GM18870 (cell line): Measurements from ENCODE around the gene FBXL7.

Experiments used
- ATAC-seq: cut with Tn5 transposase; IDR thresholded peaks from one replicate; pipeline ENCODE4 v1.9.1; 2021; ENCODE audit warnings: moderate library complexity; ENCODE audit not compliant: unreplicated experiment

Gene FBXL7

DNA sequence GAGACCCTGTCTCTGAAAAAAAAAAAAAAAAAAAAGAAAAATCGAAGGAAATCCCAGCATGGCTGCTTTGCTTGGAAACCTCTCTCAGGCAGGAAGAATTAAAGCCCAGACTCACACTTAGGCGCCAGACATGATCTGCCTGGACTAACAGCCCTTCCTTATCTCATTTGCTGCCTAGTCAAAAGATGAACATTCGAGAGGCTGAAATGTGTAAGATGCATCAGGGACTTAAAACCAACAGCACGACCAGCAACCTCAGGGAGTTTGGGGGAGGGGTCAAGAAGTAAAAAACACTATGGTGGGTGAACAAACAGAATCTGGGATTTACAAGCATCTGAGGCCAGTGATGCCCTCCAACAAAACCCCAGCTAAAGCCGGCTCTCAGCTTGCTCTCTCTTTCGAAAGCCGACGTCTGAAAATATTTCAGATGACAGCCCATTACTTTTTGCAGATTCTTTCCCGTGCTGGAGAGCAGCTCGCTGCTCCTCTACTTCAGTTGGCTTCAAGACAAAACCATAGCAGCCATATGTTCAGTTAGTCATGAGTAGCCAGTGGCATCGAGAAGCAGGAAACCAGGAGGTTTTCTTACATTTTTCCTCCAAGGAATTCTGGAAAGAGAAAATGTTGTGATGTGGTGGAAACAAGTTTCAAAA lies 429.8 kb downstream of the FBXL7 start:
- ATAC-seq = no peak

DNA sequence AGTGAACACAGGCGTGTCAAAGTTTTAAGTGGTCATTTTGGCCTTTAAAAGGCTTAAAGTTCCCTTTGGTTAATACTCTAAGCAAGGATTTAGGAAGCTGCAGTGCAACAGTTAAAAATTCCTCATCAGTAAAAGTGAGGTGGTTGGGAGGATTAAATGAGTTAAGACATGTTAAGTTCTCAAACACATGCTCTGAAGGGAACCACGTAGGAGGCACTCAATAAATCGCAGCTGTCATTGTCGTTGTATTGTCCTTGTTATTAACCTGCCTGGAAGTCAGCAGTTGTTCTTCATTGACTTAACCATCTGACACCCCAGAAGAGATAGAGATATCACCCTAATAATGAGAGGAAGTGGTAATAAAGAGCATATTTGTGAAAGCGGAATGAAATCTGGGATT lies 432.1 kb downstream of the FBXL7 start:
- no peak for ATAC-seq

DNA sequence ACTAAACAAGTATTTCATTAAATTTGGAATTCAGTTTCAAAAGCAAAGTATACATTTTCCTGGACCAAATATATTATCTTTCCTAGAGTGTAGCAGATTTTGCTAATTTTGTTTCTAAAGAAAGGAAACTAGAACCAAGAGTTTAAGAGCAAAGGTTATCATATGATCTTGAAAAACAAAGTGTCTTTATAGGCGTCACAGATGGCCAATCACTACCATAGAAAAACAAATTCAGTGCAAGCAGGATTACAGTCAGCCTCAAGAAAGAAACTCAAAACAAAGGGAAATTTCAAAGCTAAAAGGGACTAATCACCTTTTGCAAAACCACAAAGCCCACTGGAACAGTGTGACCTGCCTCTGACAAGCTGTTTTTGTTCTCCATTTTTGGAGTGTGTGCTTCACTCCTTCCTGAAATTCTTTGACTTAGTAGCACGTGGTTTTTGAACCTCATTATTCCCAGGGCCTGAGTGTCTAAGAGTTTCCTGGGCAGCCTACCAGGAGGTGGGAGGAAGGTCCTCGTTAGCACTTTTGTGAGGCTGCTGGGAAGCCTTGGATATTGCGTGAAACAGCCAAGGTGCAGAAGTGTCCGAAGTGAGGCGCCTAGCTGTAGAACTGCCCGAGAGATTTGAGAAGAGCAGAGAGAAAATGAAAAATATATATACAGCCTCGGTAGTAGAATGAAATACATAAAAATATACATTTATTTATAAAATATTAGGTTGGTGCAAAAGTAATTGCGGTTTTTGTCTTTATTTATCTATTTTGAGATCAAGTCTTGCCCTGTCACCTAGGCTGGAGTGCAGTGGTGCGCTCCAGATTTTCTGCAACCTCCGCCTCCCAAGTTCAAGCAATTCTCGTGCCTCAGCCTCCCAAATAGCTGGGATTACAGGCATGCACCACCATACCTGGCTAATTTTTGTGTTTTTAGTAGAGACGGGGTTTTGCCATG lies 433.6 kb downstream of the FBXL7 start:
- no peak for ATAC-seq

DNA sequence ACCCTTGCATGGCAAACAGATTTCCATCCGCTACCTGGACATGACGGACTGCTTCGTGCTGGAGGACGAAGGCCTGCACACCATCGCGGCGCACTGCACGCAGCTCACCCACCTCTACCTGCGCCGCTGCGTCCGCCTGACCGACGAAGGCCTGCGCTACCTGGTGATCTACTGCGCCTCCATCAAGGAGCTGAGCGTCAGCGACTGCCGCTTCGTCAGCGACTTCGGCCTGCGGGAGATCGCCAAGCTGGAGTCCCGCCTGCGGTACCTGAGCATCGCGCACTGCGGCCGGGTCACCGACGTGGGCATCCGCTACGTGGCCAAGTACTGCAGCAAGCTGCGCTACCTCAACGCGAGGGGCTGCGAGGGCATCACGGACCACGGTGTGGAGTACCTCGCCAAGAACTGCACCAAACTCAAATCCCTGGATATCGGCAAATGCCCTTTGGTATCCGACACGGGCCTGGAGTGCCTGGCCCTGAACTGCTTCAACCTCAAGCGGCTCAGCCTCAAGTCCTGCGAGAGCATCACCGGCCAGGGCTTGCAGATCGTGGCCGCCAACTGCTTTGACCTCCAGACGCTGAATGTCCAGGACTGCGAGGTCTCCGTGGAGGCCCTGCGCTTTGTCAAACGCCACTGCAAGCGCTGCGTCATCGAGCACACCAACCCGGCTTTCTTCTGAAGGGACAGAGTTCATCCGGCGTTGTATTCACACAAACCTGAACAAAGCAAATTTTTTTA lies 436.7 kb downstream of the FBXL7 start:
- no peak for ATAC-seq

DNA sequence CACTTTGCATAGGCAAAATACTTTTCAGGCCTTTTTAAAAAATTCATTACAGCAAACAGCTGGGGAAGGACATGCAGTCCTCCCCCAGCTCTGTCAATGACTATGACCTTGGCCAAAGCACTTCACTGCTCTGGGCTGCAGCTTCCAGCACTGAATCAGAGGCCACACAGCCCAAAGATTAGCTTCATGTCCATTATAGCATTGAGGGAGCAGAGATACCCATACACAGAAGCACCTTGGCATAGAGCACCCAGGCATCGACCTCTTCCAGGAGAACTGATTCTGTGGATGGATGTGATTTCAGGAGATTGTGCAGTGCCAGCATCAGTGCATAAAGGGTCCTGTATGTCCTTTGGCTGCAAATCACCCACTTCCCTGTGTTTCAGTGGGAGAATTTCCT lies 437.7 kb downstream of the FBXL7 start:
- no peak for ATAC-seq

DNA sequence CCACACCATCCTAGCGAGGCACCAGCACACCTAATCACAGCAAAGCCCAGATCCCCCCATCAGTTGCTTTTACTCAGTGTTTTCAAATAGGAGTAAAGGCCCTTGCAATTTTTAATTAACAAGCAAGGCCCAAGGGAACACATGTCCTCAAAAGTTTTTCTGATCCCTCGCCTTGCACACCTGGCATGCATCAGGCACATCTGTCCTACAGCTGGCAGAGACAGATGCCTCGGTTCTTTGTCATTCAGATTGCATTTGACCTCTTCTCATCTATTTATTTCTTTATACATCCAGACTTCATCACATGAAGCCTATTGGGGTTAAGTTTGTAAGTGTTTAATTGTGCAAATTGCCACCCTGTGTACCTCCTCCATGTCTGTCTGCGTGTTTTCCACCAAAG lies 438.2 kb downstream of the FBXL7 start:
- no peak for ATAC-seq

DNA sequence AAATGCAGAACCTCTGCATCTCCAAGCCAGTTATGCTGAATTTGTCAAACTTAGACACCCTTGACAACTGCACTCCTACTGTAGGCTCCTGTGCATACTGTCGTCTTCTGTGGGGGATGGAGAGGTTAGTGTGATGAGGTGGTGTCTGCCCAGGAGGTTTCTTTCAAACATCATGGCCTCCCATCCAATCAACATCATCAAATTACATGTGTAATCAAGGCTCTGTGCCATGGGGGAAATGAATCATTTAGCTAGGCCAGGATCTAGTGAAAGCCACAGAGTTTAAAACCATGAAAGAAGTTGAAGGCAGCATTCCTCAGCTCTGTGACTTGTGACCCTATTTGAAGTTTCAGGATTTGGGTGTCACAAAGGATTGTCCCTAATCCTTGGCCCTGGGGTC lies 439.0 kb downstream of the FBXL7 start:
- no peak for ATAC-seq

DNA sequence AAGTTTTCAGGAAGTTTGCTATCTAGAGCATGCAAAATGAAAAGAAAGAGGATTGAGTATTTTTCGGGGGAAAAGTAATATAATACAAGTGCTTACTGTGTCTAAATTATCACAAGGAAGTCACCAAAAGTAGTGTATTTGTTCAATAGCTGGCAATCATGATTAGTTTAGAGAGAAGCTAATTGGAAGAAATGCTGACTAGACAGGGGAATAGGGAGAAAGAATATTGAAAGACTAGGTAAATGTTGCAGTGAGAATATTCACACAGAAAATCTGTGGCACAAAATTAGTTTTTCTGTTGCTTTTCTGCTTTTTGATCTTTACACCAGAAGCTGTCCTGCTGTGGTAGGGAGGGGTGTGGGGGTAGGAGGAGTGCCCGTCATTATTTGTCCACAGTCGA lies 440.9 kb downstream of the FBXL7 start:
- ATAC-seq = no peak

DNA sequence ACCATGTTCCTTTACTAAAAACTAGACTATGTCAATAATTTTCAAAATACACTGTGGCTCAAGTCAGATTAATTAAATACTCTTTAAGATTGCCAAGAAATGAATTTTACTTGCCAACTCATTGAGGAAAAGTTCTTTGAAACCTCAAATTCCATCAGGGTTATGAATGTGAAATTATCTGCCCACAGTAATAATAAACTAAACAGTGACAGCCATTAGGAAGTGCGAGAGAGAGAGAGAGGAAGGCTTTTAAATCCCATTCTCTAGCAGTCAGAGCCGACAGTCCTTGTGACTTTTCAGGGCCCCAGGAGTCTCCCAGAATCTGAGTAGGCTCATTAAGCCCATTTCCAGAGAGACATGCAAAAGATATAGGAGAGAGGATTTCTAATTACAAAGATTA lies 443.5 kb downstream of the FBXL7 start:
- no peak for ATAC-seq

DNA sequence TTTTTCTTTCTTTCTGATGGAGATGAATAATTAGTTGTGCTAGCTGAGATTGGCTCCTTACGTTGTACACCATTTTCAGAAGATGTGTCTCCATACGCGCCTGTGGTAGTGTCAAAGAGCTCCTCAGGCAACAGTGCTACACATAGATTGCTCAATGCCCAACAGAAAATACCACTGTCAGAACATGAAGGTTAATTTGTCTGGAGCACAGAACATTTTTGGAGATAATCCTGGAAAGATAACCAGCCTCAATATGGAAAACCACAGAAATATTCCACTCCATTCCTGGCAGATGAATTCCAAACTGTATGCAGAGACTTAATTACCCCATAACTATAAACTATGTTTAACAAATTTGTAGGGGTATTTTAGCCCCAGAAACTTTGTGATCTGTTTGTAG lies 446.0 kb downstream of the FBXL7 start:
- no peak for ATAC-seq

DNA sequence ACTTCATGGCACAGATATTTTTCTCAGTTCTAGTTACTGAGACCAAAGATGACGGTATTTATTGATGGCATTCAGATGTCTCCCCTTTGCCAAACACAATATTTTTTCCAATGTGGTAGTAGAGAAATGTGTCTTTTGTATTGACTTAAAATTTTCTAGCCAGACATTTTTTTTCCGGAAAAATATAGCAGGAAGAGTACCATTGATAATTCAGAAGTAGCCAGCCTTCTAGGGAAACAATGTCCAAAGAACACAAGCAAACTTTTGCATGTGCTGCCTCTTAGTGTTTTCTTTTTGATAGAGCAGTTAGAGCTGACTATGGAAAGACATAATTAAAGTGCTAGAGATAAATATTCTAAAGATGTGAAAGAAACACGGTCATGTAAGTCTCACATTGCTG lies 448.2 kb downstream of the FBXL7 start:
- no peak for ATAC-seq

DNA sequence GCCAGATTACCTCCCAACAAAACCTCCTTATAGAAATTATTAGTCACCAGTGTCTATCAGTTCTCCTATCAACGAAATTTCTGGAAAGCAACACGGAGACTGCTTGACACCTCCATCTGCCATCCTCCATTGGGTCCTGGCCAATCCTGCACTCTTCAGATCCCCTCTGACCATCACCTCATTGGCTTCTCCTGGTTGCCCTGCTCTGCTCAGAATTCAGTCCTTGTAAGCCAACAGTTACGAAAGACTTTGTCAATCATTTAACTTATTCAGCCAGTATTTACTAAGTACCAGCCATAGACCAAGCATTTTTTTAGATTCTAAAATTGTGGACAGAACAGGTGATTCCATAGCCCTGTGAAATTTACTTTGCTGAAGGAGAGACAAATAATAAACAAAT lies 451.1 kb downstream of the FBXL7 start:
- no peak for ATAC-seq

DNA sequence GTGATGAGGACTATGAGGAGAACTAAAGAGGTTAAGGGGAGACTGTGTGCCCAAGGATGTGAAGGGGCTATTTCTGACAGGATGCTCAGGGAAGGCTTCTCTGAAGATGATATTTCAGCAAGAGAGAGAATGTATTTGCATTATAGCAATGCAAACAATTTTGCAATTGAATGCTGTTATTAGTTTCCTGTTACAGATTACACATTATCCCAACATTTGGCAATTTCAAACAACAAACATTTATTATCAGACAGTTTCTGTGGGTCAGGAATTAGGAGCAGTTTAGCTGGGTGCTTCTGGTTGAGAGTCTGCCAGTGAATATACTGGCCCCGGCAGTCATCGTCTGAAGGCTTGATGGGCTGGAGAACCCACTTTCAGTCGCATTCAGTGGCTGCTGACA lies 451.6 kb downstream of the FBXL7 start:
- ATAC-seq = no peak

DNA sequence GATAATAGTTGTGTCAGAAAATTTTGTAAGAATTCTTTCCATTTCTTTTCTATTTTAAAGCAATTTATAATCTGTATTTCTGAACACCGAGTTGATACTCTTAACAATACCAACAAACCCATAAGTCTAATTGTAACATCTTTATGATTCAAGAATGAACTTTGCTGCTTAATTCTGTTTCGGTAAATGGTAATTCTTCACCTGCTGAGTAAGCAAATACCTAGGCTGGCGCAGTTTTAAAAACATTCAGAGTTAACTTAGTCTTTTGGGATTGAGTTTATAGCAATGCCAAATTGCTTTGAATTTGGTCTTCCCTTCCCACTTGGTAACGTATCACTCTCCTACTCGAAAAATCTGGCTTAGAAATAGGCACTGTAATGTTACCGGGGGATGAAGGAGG lies 456.6 kb downstream of the FBXL7 start:
- ATAC-seq = no peak

DNA sequence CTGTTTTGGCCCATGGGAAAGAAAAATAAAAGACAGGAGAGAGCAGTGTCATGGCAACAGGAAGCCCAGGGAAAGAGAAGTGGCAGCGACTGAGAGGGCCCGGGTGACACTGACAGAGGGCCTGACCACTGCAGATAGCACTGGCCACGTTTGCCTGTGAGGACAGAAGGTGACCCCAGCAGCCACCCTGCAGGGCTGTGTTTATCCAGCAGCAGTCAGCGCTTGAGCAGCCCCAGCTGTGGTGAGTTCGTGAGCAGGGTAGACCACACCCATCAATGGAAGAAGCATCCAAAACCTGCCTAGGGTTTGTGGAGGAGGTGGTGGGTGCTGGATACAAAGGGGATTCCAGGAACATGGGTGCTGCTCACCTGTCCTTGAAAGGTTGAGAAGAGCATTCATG lies 457.1 kb downstream of the FBXL7 start:
- no peak for ATAC-seq

DNA sequence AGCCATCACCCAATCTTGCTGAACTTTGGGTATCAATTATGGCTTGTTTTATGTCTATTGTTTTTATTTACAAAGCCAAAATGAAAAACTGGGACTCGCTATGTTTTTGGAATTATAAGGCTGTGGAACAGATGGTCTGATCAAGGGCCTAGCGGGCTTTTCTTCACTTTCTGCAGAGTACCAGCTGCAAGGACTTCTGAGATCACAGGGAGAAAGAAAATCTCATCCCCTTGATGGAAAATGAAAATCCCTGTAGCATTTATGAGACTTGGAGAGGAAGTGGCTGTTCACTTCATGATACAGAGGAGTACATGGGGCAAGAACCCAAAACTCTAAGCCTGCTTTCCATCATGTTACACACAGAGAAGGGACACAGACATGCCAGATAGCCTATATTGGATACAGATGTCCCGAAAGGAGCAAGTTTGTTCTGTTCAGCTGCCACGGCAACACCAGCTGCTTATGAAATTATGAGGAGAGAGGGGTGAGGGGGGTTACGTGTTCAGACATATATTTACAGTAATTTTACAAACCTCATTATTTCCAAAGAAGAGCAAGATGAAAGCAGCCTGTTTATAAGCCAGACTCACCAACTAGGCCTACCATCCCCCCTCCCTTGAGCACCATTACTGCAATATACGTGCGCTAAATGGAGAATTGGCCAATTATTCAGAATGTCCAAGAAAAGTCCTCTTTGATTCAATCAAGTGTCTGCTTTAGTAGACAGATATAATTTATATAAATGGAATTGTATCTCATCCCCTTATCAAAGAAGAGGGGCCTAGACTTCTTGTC lies 459.6 kb downstream of the FBXL7 start:
- ATAC-seq = no peak

DNA sequence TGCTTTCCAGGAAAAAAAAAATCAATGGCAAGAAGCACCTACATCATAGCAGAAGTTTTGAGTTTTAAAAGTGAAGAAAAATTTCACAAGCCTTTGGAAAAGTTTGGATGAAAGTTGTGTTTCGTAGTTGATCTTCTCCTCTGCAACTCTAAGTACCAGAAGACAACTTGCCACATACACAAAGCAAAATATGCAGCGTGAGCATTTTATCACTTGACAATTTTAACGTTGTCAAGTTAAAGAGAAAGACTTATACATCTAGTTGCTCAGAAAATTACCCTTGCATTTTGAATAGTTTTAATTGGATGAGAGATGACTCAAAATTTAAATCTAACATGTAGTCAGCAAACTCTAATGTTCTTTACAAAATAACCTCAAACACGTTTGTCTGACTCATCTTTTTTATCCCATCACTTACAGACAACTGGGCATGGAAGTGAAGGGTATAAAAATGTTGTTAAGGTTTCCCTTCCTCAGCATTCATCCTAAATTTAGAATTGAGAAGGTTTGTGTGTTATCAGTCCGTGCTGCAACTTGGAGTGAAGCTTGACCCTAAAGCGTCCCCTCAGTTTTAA lies 466.2 kb downstream of the FBXL7 start:
- no peak for ATAC-seq

DNA sequence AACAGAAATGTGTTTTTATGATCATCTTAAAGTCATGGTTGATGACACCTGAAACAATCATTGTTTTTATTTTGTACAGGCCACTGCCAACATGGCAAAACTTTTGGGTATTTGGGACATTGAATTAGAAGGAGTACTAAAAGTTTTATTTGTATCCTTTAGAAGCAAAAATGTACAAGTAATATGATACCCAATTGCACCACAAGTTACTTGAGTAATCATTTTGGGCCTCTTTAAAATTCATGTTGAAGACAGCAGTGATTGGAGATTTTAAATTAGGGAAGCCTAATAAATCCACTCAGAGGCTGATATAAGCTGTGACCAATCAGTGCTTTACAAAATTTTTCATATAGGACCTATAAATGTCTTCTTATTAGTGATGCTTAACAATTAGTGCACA lies 466.7 kb downstream of the FBXL7 start:
- ATAC-seq = no peak

DNA sequence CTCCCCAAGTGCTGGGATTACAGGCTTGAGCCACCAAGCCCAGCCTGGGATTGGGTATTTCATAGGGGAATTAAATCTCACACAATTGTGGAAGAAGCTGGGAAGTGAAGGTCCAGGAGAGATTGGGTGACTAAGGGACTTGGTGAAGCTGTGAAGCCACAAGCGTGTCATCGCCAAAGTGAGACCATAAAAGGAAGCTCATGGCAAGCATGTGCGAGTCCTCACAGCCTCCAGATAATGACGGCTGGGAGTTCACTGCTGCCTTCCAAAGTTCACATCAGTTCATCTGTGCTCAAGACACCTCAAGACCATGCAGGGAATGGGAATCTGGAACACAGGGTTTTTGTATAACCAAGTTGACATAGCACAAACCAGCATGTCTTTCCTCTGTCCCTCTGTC lies 469.0 kb downstream of the FBXL7 start:
- no peak for ATAC-seq

DNA sequence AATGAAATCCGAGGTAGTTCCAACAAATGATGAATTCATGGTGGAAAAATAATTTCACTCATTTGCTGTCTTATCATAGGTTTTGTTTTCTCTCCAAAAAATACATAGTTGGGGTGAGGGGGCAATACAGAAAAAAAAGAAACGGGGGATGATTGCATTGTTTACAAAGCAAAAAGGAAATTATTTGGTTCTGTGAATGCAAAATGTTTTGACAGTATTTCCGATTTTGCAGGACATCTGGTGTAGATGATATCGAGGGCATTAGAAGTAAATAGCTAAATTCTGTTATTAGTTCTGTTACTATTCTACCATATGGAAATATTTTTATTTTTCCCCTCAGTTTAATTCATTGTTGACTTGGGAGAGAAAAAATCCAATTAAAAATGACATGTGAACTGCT lies 477.9 kb downstream of the FBXL7 start:
- no peak for ATAC-seq

DNA sequence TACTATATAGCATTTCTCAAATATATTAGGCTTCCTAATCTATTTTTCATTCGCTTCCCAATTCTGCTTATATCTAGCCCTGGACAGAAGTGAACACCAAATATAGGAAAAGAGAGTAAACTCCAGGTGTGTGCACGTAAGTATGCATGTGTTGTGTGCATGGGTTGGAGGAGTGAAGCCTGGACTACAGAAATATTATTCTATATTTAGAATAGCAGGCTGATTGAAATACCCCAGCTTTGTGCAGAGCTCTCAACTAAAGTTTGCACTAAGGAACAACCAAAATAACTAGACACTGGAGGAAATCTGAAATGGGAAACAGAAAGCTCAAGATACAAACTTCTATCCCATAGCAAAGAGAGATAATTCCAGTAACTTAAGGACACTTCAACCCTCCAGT lies 480.9 kb downstream of the FBXL7 start:
- no peak for ATAC-seq
